Activated T-cell treated with anti-CD3 and anti-CD28 coated beads for 24 hours (primary cell): ENCODE measurements around the gene MTHFS.
"Not testable (repeated sequence)": the region's sequence is repeated elsewhere in the genome, so short reads cannot be mapped to it uniquely, and the experiment has no call there.

ENCODE experiments used
- DNase-seq: peaks from one replicate; pipeline ENCODE4 v3.0.0-alpha.2; 2020; ENCODE audit warnings: low read depth

The MTHFS gene

DNA sequence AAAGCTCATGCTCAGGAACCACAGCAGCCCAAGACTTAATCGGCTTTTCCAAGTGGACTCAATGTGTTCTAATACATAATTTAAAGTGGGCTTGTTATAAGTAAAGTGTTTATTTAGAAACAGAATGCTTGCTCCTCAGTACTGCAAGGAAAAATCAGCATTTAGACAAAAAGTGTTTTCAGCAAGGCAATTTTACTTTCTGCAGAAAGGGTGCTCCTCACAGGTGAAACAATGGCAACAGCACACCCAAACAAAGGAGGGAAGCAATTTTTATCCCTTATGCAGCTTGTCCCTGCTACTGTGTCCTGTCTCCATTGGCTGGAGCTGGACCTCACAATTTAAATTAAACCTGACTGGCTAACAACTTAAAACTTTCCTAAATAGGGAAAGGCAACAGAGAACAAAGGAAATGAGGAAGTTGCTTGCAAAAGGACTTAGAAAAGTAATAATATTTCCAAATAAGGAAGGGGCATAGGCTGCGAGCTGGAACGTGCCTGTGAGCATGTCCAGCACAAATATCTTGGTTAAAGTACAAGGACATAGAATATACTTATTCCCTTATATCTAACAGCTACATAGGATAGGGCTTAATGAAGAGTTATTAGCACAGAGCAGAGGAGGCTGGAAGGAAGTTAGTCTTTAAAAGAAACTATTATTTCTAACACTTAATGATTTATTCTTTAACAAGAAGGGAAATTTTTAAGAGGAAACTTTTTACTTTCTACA, 19.1 kb upstream of the MTHFS start:
- DNase-seq, result not testable (repeated sequence)

DNA sequence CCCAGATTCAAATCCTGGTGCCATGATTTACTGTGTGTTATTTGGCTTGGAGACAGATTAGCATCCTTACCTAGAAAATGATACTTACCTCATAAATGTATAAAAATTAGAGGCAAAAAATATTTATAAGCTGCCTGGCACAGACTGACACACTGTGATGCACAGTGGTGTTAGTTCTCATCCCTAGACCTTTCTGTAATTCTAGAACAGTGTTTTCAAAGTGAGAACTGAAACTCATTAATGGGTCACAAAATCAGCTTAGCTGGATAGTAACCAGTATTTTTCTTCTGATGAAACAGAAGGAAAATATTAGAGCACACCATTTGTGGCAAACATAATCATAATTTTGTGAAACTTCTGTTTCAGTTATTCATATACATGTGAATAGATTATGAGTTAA, 17.9 kb upstream of the MTHFS start:
- DNase-seq, result no peak

DNA sequence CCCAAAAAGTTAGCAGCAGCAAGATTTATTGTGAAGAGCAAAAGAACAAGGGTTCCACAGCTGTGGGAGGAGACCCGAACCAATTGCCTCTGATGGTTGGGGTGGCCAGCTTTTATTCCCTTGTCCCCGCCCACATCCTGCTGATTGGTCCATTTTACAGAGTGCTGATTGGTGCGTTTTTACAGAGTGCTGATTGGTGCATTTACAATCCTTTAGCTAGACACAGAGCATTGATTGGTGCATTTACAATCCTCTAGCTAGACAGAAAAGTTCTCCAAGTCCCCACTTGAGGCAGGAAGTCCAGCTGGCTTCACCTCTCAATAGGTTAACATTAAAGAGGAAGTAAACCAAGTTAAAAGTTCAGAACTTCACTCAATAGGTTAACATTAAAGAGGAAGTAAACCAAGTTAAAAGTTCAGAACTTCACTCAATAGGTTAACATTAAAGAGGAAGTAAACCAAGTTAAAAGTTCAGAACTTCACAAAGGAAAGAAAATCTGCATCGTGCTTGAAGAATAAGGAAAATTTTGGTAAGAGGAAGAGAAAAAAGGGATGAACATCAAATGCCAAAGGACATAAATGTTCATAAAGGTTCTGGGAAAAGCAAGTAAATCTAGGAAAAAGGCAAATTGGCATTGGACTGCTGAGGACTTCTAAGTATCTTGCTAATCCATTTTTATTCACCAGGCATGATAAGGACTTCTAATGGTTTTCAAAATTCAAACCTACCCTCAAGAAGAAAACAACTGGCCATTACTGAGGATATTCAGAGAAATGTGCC, 12.9 kb upstream of the MTHFS start:
- DNase-seq, result not testable (repeated sequence)

DNA sequence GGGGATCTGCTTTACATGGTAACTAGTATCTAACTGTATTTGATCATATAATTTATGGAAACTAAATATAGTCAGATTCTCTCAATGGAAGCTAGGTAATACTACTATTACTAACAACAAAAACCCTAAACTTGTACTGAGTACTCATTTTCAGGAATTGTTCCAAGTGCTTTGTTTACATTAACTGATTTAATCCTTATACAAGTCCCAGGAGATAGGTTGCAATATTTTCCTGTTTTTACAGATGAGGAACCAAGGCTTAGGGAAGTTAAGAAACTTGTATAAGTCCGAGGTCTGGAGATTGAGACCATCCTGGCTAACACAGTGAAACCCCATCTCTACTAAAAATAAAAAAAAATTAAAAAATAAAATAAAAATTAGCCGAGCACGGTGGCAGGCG, 7.5 kb upstream of the MTHFS start:
- no peak for DNase-seq

DNA sequence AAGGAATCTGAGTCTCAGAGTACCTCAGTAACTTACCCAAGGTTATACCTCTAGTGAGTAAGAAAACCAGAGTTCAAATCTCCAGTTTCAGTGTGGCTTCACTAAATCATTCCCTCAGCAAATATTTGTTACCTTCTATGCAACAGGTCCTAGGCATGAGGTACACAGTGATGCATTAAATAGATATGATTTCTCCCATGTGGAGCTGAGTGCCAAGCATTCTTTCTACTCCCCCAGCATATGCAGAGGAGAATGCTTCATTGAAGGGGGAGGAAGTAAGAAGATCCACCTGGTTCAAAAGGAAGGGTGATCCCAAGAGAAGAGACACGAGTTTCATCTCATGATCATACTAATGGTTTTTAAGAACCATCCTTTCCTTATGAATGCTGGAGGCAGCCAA, 6.8 kb upstream of the MTHFS start:
- DNase-seq, result no peak

DNA sequence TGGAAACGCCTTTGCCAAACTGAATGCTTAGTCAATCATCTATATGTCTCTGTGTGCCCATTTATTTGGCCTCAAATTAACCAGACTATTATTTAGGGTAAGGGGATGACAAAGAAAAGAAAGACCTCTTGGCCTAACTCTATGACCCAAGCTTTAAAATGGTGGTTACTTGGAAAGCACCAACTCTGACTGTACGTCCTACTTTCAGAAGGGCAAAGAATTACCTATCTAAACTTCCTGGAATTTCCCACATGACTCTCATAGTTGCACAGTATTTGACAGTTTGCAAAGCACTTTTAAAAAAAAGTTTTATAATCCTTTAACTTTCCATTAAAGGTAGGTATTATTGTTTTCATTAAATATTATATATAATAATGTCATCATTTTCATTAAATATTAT, 6.3 kb upstream of the MTHFS start:
- no peak for DNase-seq

DNA sequence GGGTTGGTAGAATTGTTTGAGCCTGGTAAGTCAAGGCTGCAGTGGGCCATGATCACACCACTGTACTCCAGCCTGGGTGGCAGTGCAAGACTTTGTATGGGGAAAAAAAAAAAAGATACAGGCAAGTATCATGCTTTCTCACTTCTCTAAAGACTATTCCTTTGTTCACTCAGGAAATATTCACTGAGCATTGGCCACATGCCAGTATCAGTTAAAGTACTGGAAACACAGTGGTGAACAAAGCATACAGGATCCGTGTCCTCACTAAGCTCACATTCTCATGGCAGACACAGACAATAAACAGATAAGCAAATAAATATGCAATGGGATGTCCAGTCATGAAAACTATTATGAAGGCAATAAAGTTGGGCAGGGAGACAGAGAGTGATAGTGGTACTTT, 5.1 kb upstream of the MTHFS start:
- no peak for DNase-seq

DNA sequence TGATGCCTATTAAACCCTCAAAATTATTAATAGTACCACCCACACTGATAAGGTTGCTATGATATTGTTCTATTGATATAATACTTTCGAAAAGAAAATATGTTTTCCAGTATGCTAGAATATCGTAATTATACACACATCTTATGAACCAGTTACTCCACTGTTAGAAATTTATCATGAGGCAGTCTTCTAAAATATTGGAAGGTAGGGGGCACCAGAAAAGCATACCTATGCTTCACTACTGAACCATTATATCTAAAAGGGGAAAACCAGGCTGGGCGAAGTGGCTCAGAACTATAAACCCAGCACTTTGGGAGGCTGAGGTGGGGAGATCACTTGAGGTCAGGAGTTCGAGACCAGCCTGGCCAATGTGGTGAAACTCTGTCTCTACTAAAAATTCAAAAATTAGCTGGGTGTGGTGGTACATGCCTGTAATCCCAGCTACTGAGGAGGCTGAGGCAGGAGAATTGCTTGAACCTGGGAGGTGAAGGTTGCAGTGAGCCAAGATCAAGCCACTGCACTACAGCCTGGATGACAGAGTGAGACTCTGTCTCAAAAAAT, 4.1 kb upstream of the MTHFS start:
- DNase-seq, result not testable (repeated sequence)

DNA sequence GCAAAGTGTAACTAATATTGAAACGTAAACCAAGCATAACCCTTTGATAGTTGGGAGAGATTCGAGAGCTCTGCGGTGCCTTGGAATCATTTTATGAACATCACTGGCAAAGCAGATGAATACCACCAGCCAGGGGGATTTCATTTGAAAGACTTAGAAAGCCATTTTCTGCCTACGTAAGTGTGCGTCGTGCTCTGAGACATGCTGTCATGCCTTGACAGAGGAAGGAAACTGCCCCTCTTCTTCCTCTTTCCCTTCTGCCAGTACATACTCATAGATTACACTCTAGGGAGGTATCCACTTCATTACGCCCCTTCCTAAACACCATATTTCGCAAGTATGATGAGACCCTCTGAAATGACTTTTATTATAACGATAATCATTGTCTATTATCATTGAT, 3.3 kb upstream of the MTHFS start:
- no peak for DNase-seq

DNA sequence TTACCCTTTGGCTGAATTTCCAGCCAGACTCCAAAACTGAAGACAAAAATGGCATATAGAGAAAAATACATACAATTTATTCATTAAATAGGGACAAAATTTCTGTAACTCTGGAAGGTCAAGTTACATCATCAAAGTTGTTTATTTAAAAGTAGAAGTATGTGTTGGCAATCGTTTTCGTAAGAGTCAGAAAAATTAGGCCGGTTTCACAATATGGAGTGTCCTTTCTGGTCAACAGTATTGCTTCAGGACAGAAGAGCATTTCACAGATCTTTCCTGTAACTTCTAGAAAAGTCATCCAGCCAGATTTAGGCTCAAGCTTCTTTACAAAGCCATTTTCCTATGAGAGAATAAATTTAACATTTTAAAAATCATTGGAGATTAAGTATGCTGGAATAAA, 2.0 kb upstream of the MTHFS start:
- DNase-seq, result not testable (repeated sequence)

DNA sequence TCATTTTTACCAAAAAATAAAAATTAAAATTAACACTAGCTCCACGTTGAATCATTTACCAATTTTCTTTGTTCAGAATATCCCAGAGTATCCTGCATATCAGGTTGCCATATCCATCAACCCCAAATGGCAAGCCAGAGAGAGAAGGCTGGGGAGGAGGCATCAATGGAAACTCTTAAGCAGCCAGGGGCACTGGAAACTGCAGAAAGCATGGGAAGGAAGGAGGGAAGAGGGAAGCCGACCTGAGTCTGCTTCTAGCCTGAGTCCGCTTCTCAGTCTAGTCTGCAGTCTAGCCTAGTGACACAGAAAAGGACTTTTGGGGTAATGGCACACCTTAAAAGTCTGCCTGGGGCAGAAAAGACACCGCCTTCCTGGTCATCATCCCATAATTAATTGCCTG, 1.6 kb upstream of the MTHFS start:
- no peak for DNase-seq

DNA sequence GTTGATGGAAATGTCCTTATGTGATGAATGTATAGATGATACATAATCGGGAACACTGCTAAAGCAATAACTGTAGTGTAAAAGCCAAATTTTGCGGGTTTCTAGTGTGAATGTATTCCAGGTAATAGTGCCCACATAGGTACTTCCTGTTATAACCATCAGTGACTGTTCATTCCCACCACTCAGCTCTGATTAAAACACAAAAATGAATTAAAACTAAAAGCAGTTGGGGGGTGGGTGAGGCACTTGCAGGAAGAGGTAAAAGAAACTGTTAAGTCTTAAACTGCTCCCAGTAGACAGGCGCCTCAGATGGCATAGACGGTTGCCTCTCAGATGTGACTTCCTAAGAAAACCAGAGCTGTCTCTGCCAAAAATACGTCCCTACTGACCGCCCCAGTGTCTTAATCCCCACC, 893 bp upstream of the MTHFS start:
- peak; percentile 20 for DNase-seq

DNA sequence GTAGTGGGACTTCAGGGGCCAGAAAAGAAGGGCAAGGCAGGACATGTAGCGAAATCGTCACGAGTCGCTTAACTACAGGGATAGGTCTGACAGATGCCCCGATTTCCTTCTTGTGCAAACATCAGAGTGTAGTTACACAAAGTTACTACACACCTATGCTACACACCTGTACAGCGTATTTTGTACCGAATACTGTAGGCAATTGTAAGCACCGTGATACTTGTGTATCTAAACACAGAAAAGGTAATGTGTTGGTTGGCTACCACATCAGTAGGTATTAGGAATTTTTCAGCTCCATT, 515 bp upstream of the MTHFS start:
- no peak for DNase-seq

DNA sequence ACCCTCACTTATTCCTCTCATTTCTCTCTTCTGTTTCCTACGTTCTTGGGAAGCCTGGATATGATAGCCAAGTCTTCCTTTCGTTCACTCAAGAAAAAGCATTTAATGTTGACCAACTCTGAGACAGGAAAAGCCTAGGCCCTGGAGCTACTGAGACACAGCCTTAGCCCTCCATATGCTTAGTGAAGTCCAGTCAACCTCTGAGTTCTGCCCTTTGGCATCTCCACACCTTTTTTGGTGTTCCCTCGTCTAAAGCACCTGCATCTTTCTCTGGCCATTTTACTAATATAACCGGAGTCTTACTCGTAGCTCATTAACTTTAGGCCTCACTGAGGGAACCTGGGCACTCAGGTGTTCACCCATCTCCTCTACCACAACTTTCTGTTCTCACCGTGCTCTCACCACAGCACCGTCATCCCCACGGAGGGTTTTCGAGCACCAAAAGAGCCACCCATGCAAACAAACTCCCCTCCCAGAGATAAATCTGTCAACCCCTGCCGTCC, 632 bp downstream of the MTHFS start:
- peak; percentile 39 for DNase-seq

DNA sequence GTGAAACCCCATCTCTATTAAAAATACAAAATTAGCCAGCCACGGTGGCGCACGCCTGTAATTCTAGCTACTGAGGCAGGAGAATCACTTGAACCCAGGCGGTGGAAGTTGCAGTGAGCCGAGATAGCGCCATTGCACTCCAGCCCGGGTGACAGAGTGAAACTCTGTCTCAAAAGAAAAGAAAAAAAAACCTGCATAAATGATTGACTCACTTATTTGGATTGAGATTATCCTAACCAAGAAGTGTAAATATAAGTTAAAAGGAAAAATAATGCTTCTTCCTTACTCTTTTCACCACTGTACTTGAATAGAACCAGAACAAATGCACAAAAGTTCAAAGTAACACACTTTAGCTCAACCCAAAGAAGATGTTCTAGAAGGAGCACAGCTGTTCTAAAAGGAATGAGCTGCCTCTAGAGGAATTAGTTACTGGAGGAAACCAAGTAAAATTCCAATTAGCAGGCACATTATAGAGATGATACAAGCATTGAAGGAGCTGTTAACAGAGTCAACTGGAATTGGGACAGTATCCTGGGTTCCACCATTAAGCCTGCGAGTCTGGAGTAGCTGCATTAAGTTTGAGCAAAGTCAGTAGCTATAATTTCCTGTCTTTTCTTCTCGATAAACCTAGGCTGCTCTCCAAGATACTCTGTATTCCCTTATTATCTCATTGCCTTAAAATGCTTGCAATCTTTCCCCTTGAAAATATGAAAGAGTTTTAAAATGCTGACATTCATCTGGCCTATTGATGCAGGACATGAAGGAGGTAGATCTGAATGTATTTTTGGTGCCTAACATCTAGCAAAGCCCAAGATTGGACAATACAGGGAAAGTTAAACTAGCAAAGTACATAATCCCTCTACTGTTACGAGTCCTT, 9.5 kb downstream of the MTHFS start:
- no peak for DNase-seq

DNA sequence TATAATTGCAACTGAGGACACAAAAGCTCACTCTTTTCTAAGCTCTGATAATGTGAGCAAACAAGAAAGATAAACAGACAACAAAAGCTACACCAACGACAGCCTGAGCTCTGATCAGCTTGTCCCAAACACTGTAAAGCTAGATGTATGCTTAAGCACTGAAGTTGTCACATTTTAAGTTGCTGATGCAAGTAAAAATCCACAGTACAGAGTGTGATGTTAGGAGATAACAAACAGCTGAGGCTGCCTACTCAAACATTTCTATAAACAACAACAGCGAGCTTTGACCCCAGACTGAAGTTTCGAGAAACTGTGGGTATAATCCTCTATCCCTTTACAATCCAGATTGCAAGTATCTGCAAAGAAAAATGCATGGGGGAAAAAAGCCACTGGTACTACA, 10.7 kb downstream of the MTHFS start:
- DNase-seq, result no peak

DNA sequence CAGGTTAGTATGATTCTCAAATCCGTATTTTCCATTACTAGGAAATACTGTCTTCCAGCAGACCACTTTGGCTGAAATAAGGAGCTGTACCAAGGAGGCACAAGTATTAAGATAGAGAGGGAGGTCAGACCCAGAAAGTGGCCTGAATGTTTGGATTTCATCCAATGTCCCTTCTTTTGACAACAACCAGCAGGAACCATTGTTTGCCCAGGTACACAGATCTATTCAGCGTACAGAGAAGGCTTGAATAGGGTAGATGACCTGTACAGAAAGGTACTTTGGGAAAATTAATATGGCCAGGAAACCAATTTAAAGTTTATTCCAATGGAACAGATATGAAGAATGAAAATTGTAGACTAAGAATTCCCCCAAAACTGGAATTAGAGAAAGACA, 12.6 kb downstream of the MTHFS start:
- no peak for DNase-seq

DNA sequence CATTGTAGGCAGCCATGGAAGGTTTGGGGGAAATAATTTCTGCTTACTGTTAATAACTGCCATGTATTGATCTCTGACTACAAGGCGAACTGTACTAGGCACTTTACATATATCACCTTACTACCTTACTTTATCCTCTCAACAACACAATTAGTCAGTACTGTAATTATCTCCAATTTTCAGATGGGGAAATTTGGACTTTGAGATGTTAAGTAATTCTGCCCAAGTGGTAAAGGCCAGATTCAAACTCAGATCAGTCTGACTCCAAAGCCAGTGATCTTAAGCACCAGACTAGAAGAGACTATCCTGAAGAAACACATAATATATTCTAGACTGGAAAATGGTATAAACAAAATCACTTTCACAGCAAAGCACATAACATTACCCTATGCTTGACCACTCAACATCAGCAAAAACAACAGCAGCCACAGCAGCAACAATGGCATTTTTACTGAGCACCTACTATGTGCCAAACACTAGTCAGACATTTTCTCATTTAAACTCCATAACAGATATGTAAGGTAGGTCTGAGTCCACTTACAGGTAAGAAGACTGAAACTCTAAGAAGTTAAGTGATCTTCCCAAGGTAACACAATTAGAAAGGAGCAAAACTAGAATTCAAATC, 13.1 kb downstream of the MTHFS start:
- DNase-seq, result no peak

DNA sequence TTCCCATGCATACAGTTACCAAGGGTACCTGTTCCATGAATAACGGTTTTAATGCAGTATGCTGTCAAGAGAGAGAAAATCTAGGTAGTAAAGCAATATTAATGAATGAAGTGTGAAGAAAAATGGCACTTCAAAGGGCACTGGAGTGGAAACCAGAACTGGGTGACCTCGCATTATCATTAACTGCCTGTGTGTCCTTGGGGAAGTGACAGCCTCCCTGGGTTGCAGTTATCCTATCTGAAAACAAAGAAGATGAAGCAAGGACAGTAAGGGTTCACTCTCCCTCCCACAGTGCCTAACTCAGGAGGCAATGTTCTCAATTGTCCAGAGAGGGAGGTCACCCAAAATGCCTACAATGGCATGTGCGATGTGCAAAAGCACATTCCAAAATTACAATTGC, 15.1 kb downstream of the MTHFS start:
- no peak for DNase-seq

DNA sequence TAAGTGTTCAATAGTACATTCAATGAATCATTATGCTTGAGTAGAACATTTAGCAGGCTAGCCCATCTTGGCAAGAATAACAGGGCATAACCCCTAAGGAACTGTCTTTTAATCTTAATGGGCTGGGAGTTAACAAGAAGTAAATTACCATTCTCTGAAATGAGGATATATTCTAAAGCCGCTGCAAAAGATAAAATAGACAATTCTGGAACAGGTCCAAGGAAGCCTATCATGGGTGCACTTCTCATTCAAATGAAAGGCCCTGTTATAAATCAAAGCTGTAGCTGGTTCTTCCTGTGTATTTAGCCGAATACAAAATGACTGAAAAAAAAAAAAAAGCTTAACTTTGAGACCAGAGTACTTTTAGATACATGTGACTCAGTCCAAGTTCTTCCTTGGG, 15.6 kb downstream of the MTHFS start:
- DNase-seq, result no peak

DNA sequence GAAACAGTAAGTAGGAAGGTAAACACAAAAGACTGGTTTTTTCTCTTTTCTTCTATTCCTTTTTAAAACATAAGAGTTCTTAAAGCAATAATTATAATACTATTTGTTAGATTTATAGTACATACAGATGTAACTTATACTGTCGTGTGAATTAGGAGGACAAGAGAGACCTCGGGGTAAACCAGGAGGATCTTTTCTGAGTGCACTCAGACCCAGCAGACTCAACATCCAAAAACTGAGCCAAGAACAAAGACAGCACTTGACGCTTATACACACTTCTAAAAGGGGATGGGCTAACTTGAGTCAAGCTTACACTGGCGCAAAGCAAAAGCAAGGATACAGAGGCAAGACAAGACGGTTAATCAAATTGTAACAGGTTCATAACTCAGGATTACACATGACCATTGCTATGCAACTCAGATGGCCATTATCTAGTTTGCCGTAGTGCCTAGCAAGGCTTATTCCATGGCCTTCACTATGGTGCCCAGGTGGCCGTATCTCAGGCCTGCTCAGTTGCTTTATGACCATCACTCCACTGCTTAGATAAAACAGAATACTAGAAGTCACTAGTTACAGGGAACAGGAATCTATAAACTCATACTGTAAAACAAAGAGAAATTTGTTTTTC, 18.6 kb downstream of the MTHFS start:
- DNase-seq, result no peak

DNA sequence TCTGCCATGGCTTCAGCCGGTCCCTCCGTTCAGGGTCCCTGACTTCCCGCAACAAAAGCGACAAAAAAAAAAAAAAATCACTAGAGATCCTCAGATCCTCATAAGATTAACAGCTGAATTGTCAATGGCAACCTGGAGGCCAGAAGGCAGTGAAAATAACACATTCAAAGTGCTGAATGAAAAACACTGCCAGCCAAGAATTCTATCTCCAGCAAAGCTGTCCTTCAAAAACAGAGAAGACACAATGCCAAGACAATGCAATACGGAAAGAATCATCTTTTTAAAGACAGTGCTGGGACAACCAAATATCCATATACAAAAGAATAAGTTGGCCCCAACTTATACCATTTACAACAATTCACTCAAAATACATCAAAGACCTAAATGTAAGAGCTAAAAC, 21.6 kb downstream of the MTHFS start:
- no peak for DNase-seq
